H1 (cell line): Measurements from ENCODE around the gene CTTNBP2NL. TPM values are rescaled to one million over a fixed set of nuclear protein-coding genes. Genes with fewer than 3 reads are reported as not detected.
A peak's percentile ranks its signal among the peaks of the same experiment; 100 is the strongest.

Experiments used
- CHD7 ChIP-seq: fragments of 300-600 bp; sonication (generic); IDR thresholded peaks from 2 replicates; pipeline ENCODE4 v1.7.1; 2012; ENCODE audit warnings: low read length, moderate library complexity, mild to moderate bottlenecking, inconsistent platforms; ENCODE audit not compliant: insufficient replicate concordance
- EP300 ChIP-seq, 2 experiments: IDR thresholded peaks; 1 replicate in 1 of 2; 2 replicates in 1 of 2; pipeline ENCODE4 v1.6.1; 2011 to 2012; ENCODE audit warnings: low read depth in 2 of 2, low read length in 2 of 2, mild to moderate bottlenecking in 2 of 2, borderline replicate concordance in 1 of 2, inconsistent platforms in 1 of 2, moderate library complexity in 1 of 2
- GTF2F1 ChIP-seq: IDR thresholded peaks from 2 replicates; pipeline ENCODE4 v1.6.1; 2012; ENCODE audit warnings: low read depth, low read length, improper control_type of control experiment, borderline replicate concordance
- JUN ChIP-seq: IDR thresholded peaks from 2 replicates; pipeline ENCODE4 v1.6.1; 2011; ENCODE audit warnings: low read depth, mild to moderate bottlenecking, improper control_type of control experiment, low read length
- MAX ChIP-seq: IDR thresholded peaks from 2 replicates; pipeline ENCODE4 v1.6.1; 2012; ENCODE audit warnings: inconsistent platforms
- NRF1 ChIP-seq: IDR thresholded peaks from 2 replicates; pipeline ENCODE4 v1.6.1; 2011; ENCODE audit warnings: mild to moderate bottlenecking, low read depth, low read length, improper control_type of control experiment
- POLR2A ChIP-seq, 2 experiments: IDR thresholded peaks; 1 replicate in 1 of 2; 2 replicates in 1 of 2; pipeline ENCODE4 v1.6.1; 2011; ENCODE audit warnings: low read depth in 2 of 2, low read length in 2 of 2, mild to moderate bottlenecking in 2 of 2; ENCODE audit errors: control extremely low read depth in 1 of 2
- SIRT6 ChIP-seq: IDR thresholded peaks from one replicate; pipeline ENCODE4 v1.7.1; 2012; ENCODE audit warnings: low read length, inconsistent platforms
- SP1 ChIP-seq: IDR thresholded peaks from 2 replicates; pipeline ENCODE4 v1.6.1; 2011; ENCODE audit warnings: low read depth, low read length
- SP4 ChIP-seq: IDR thresholded peaks from 2 replicates; pipeline ENCODE4 v1.6.1; 2012; ENCODE audit warnings: low read length, inconsistent platforms
- TBP ChIP-seq: IDR thresholded peaks from 2 replicates; pipeline ENCODE4 v1.6.1; 2011; ENCODE audit warnings: low read depth, low read length, improper control_type of control experiment
- TEAD4 ChIP-seq: IDR thresholded peaks from 2 replicates; pipeline ENCODE4 v1.6.1; 2012; ENCODE audit warnings: low read depth, low read length, inconsistent platforms, mixed read lengths
- polyA plus RNA-seq, 7 experiments: library from polyadenylated mRNA; depleted of rRNA in 3 of 7; stranded (reverse) in 5 of 7; unstranded in 2 of 7; fragments of >200 nt in 5 of 7; fragments of 200-250 nt in 2 of 7; gene quantifications; 1 replicate in 5 of 7; 2 replicates in 1 of 7; 4 replicates in 1 of 7; pipeline versions ENCODE4 v1.2.1 to v1.2.3, GENCODE V29; 2011 to 2013; ENCODE audit warnings: missing spikeins in 2 of 7, mixed read lengths in 2 of 7
- total RNA-seq: library from RNA; stranded (reverse); fragmentation: NEBNext Ultra II Directional; extraction: Animal tissue kit (Norgen Biotek cat#: 25700); gene quantifications from 2 replicates; pipeline ENCODE4 v1.2.1, GENCODE V29; 2021

Gene CTTNBP2NL
- total and polyA plus RNA-seq, 2 of the 8 experiments (the other 6 are each of a cell fraction or from before 2014, with no cell fraction given): 6.4 to 35.1 TPM

GRCh38 chr1:112466078-112466660 is 70.2 kb downstream of the CTTNBP2NL start (continued):
- TF ChIP-seq GTF2F1 (0 out of 2 replicates have a peak, but pooled peaks have one; percentile 57), CHD7 (no peak), SIRT6 (no peak), JUN (no peak), SP1 (0 out of 2 replicates have a peak, but pooled peaks have one; percentile 8), NRF1 (no peak), TBP (peak; percentile 51), MAX (peak; percentile 97), TEAD4 (no peak), EP300 (IDR thresholded peaks at IDR 0.05; ENCODE audit: borderline replicate concordance in 1 of 2, low read depth in 2 of 2, low read length in 2 of 2) (0 out of 3 replicates have a peak, but pooled peaks of 1 of the 2 experiments have one; percentile 19), SP4 (no peak), POLR2A (IDR thresholded peaks at IDR 0.05; ENCODE audit: control extremely low read depth in 1 of 2, low read depth in 2 of 2, low read length in 2 of 2) (peak in 1 of 2 experiments; percentile 60; a peak in 2 of 3 replicates)
